Measurements from ENCODE around the gene MED20.

The MED20 gene

GRCh38 chr6:41901882-41902519 lies 18.9 kb downstream of the MED20 start:
- DNase-seq, result peak; percentile 74

- no peak for DNase-seq
These were observed 20.1 kb downstream of the MED20 start for GRCh38 chr6:41900861-41901260.

GRCh38 chr6:41896281-41896680 lies 24.7 kb downstream of the MED20 start:
- no peak for DNase-seq

- DNase-seq, result peak; percentile 89
These were observed 25.4 kb downstream of the MED20 start, which contains the start of gene USP49 for GRCh38 chr6:41895300-41896233. Gene USP49, minus strand, starts transcription at chr6:41895375. Its CDS starts 88,392 bp downstream, at chr6:41806983.

GRCh38 chr6:41894366-41895299 lies 26.3 kb downstream of the MED20 start:
- DNase-seq, result no peak

GRCh38 chr6:41892921-41893564 lies 27.9 kb downstream of the MED20 start:
- no peak for DNase-seq

- DNase-seq, result no peak
These were observed 33.6 kb downstream of the MED20 start for GRCh38 chr6:41887331-41887751.

- DNase-seq, result no peak
These were observed 35.0 kb downstream of the MED20 start for GRCh38 chr6:41885930-41886329.

GRCh38 chr6:41884957-41885356 lies 36.0 kb downstream of the MED20 start:
- DNase-seq, result no peak

GRCh38 chr6:41881506-41881905 lies 39.4 kb downstream of the MED20 start:
- no peak for DNase-seq

GRCh38 chr6:41878961-41879405 lies 42.0 kb downstream of the MED20 start:
- DNase-seq, result no peak

GRCh38 chr6:41878246-41878645 lies 42.7 kb downstream of the MED20 start:
- no peak for DNase-seq

GRCh38 chr6:41877051-41877680 lies 43.8 kb downstream of the MED20 start:
- no peak for DNase-seq

- DNase-seq, result no peak
These were observed 46.2 kb downstream of the MED20 start for GRCh38 chr6:41874741-41875140.

- no peak for DNase-seq
These were observed 48.8 kb downstream of the MED20 start for GRCh38 chr6:41872147-41872546.

GRCh38 chr6:41871691-41872090 lies 49.2 kb downstream of the MED20 start:
- DNase-seq, result no peak

GRCh38 chr6:41859356-41859755 lies 61.6 kb downstream of the MED20 start:
- no peak for DNase-seq

- DNase-seq, result no peak
These were observed 62.2 kb downstream of the MED20 start for GRCh38 chr6:41858703-41859102.

All from CD4-positive, alpha-beta T cell treated with Interleukin-12 subunit alpha and Interleukin-12 subunit beta, for 1 hour (primary cell).